K562 (cell line): ENCODE data around the gene PARD3. TPM values are rescaled to one million over a fixed set of nuclear protein-coding genes. Genes with fewer than 3 reads are reported as not detected.

Experiments
- ATAC-seq: fragments of 200-7000 bp; cut with Tn5 transposase; 3 replicates; pipeline ENCODE4 v1.9.1; 2020; ENCODE audit warnings: moderate library complexity
- BruUV-seq: library from RNA; stranded (reverse); fragments of 400-500 nt; replicated peaks from 2 replicates; lab custom pipeline; 2021; lab: Mats Ljungman, UMichigan
- CTCF ChIA-PET: fragments of 300-600 bp; formaldehyde crosslinking; extraction: SDS; loops from one replicate; lab custom pipeline; 2021; ENCODE audit warnings: low intra/inter-chr PET ratio; lab: Yijun Ruan, JAX
- POLR2A ChIA-PET: fragments of 300-600, 350-650 bp; sonication (Branson Sonifier 250); formaldehyde crosslinking; extraction: SDS; loops from one replicate; lab custom pipeline; 2021; ENCODE audit warnings: antibody characterized with exemption, inconsistent platforms; lab: Yijun Ruan, JAX
- DNase-seq, 4 experiments: peaks; one replicate each; pipeline versions ENCODE4 v3.0.0 to v3.0.0-alpha.2; 2011 to 2018; ENCODE audit warnings: low spot score in 3 of 4, mixed read lengths in 3 of 4; ENCODE audit errors: extremely low read depth in 1 of 4
- FAIRE-seq: peaks from 2 replicates; lab custom pipeline; 2011; peaks lifted over from hg19 to GRCh38; lab: Jason Lieb, UNC
- H2AFZ ChIP-seq: 2 replicates; pipeline ENCODE4 v1.6.0; 2011; ENCODE audit warnings: low read depth, low read length, control low read depth, inconsistent platforms
- H3K27ac ChIP-seq: fragments of 200-600 bp; 3 replicates; pipeline ENCODE4 v1.8.0; 2011; ENCODE audit warnings: low read depth, mild to moderate bottlenecking, control low read depth, inconsistent platforms, low read length, moderate library complexity, mixed read lengths; ENCODE audit errors: extremely low read depth
- H3K27me3 ChIP-seq, 2 experiments: fragments of 300-600 bp in 1 of 2; 2 replicates in 1 of 2; 3 replicates in 1 of 2; pipeline versions ENCODE4 v1.6.0 to v1.8.0; 2011; ENCODE audit warnings: inconsistent platforms in 2 of 2, low read length in 2 of 2, mild to moderate bottlenecking in 1 of 2, mixed read lengths in 1 of 2, moderate library complexity in 1 of 2; ENCODE audit not compliant: control insufficient read depth in 2 of 2, insufficient read depth in 2 of 2
- H3K36me3 ChIP-seq: fragments of 300-600 bp; 3 replicates; pipeline ENCODE4 v1.8.0; 2011; ENCODE audit warnings: mild to moderate bottlenecking, low read length, inconsistent platforms; ENCODE audit not compliant: control insufficient read depth, insufficient read depth
- H3K4me1 ChIP-seq, 2 experiments: fragments of 200-600 bp in 1 of 2; replicated peaks in 1 of 2; 2 replicates in 1 of 2; 3 replicates in 1 of 2; pipeline versions ENCODE4 v1.5.1 to v1.8.0; 2011; ENCODE audit warnings: inconsistent platforms in 2 of 2, low read length in 2 of 2, mild to moderate bottlenecking in 1 of 2, mixed read lengths in 1 of 2, moderate library complexity in 1 of 2; ENCODE audit not compliant: control insufficient read depth in 2 of 2, insufficient read depth in 2 of 2
- H3K4me2 ChIP-seq: 2 replicates; pipeline ENCODE4 v1.6.1; 2011; ENCODE audit warnings: low read length, control low read depth, inconsistent platforms, mixed read lengths; ENCODE audit not compliant: insufficient read depth
- H3K4me3 ChIP-seq: fragments of 200-600 bp; sonication (generic), shearing (Covaris generic); 2 replicates; pipeline ENCODE4 v1.5.1; 2016; ENCODE audit warnings: control low read depth, inconsistent platforms
- H3K79me2 ChIP-seq: fragments of 200-600 bp; 3 replicates; pipeline ENCODE4 v1.8.0; 2011; ENCODE audit warnings: low read length, inconsistent platforms; ENCODE audit not compliant: control insufficient read depth, insufficient read depth
- H3K9ac ChIP-seq, 2 experiments: 2 replicates each; pipeline versions ENCODE4 v1.6.0 to v1.6.1; 2011; ENCODE audit warnings: low read depth in 2 of 2, low read length in 2 of 2, control low read depth in 1 of 2, inconsistent platforms in 1 of 2, mild to moderate bottlenecking in 1 of 2, mixed read lengths in 1 of 2; ENCODE audit not compliant: insufficient read depth in 1 of 2
- H3K9me1 ChIP-seq: one replicate; pipeline ENCODE4 v1.6.0; 2011; ENCODE audit warnings: inconsistent platforms, mild to moderate bottlenecking, low read length, moderate library complexity; ENCODE audit not compliant: control insufficient read depth, insufficient read depth
- H3K9me3 ChIP-seq: replicated peaks from 2 replicates; pipeline ENCODE4 v1.5.1; 2011; ENCODE audit warnings: low read depth, low read length, inconsistent platforms; ENCODE audit not compliant: control insufficient read depth, insufficient read depth
- H4K20me1 ChIP-seq: replicated peaks from 2 replicates; pipeline ENCODE4 v1.6.1; 2011; ENCODE audit warnings: low read length, inconsistent platforms, mixed read lengths; ENCODE audit not compliant: control insufficient read depth, insufficient read depth
- AFF4 ChIP-seq: sonication (generic); formaldehyde crosslinking; IDR thresholded peaks from 2 replicates; pipeline ENCODE4 v1.8.0; 2023; ENCODE audit warnings: mild to moderate bottlenecking, missing genetic modification reagents
- CREM ChIP-seq: IDR thresholded peaks from 2 replicates; pipeline ENCODE4 v1.6.1; 2014; ENCODE audit warnings: antibody characterized with exemption, low read depth
- DIDO1 ChIP-seq: fragments of 450-650 bp; IDR thresholded peaks from 2 replicates; pipeline ENCODE4 v1.6.1; 2016; ENCODE audit warnings: low read depth, missing biosample characterization, missing genetic modification characterization
- DLX4 ChIP-seq: fragments of 250-450 bp; sonication (Bioruptor Pico); IDR thresholded peaks from 2 replicates; pipeline ENCODE4 v1.6.1; 2021; ENCODE audit warnings: mild to moderate bottlenecking
- FIP1L1 ChIP-seq: fragments of 200-400 bp; formaldehyde crosslinking; IDR thresholded peaks from 2 replicates; pipeline ENCODE4 v1.6.1; 2018; ENCODE audit warnings: mild to moderate bottlenecking, low read depth, low read length; ENCODE audit not compliant: poor library complexity, severe bottlenecking
- HMGXB4 ChIP-seq: sonication (generic); formaldehyde crosslinking; IDR thresholded peaks from 2 replicates; pipeline ENCODE4 v1.8.1; 2023; ENCODE audit warnings: mild to moderate bottlenecking, missing genetic modification reagents
- JUN ChIP-seq, 2 experiments: sonication (generic) in 1 of 2; formaldehyde crosslinking in 1 of 2; IDR thresholded peaks; 2 replicates each; pipeline versions ENCODE4 v1.6.1 to v1.8.0; 2012 to 2022; ENCODE audit warnings: borderline replicate concordance in 2 of 2, mild to moderate bottlenecking in 2 of 2, improper control_type of control experiment in 1 of 2, low read depth in 1 of 2, low read length in 1 of 2, missing genetic modification reagents in 1 of 2
- MCM2 ChIP-seq: fragments of 450-650 bp; IDR thresholded peaks from 2 replicates; pipeline ENCODE4 v1.6.1; 2017; ENCODE audit warnings: low read depth, mild to moderate bottlenecking
- MCM5 ChIP-seq: fragments of 450-650 bp; IDR thresholded peaks from 2 replicates; pipeline ENCODE4 v1.6.1; 2016; ENCODE audit warnings: low read depth
- TEAD4 ChIP-seq, 2 experiments: sonication (generic) in 1 of 2; formaldehyde crosslinking in 1 of 2; IDR thresholded peaks; 2 replicates each; pipeline versions ENCODE4 v1.6.1 to v1.8.0; 2012 to 2022; ENCODE audit warnings: borderline replicate concordance in 1 of 2, inconsistent platforms in 1 of 2, low read length in 1 of 2, mild to moderate bottlenecking in 1 of 2, missing genetic modification reagents in 1 of 2
- TRIM25 ChIP-seq: fragments of 450-650 bp; IDR thresholded peaks from 2 replicates; pipeline ENCODE4 v1.7.0; 2016; ENCODE audit warnings: borderline replicate concordance
- ZNF224 ChIP-seq: sonication (generic); formaldehyde crosslinking; IDR thresholded peaks from 2 replicates; pipeline ENCODE4 v1.8.0; 2022; ENCODE audit warnings: mild to moderate bottlenecking, missing genetic modification reagents
- ZNF354B ChIP-seq: fragments of 250-450 bp; sonication (Bioruptor Pico); IDR thresholded peaks from 2 replicates; pipeline ENCODE4 v1.4.0; 2020
- ZNF431 ChIP-seq: sonication (generic); formaldehyde crosslinking; IDR thresholded peaks from 2 replicates; pipeline ENCODE4 v1.8.0; 2022; ENCODE audit warnings: mild to moderate bottlenecking, missing genetic modification reagents
- WGBS: fragments of 100-300 bp; shearing (Covaris generic); methylation state at CpG from one replicate; pipeline ENCODE4 v1.1.6; 2016; ENCODE audit warnings: low coverage, mixed read lengths; ENCODE audit not compliant: insufficient coverage; ENCODE audit errors: missing lambda C conversion rate; 5-methylcytosine and 5-hydroxymethylcytosine counted together
- in situ Hi-C: fragments of 300-500 bp; cut with MboI; formaldehyde crosslinking; loops from 4 replicates; pipeline ENCODE4 v1.15.0; 2018; ENCODE audit warnings: inconsistent platforms, mixed read lengths
- intact Hi-C: fragments of 100-400 bp; cut with micrococcal nuclease; formaldehyde crosslinking; loops from 2 replicates; pipeline ENCODE4 v1.14.2; 2022
- polyA plus RNA-seq, 8 experiments: library from polyadenylated mRNA; depleted of rRNA in 4 of 8; stranded (reverse) in 5 of 8; unstranded in 3 of 8; fragments of >200 nt; fragmentation: Nextera tagmentation in 2 of 8; fragmentation: Illumina TruSeq in 1 of 8; extraction: Ambion mirVana in 2 of 8; extraction: Trizol in 1 of 8; gene quantifications; 2 replicates each; pipeline versions ENCODE4 v1.2.1 to v1.2.3, GENCODE V29; 2011 to 2014; ENCODE audit warnings: inconsistent platforms in 1 of 8, missing spikeins in 1 of 8
- total RNA-seq, 7 experiments: library from RNA; depleted of rRNA in 6 of 7; stranded (reverse); fragments of >200 nt in 6 of 7; fragmentation: Illumina TruSeq in 2 of 7; extraction: Trizol in 2 of 7; gene quantifications; 2 replicates each; pipeline versions ENCODE4 v1.2.1 to v1.2.3, GENCODE V29; 2011 to 2021; ENCODE audit warnings: low replicate concordance in 1 of 7

PARD3 gene
- total and polyA plus RNA-seq, 9 of the 15 experiments (the other 6 are each of a cell fraction or from before 2014, with no cell fraction given): 2.7 to 11.7 (median 7.7) TPM

GRCh38 chr10:34813626-34814222, 1.4 kb downstream of the PARD3 start:
- Histone ChIP-seq H3K4me1 (peaks cover 0 to 14% of the 10 kb centered on the region in 2 experiments; a peak in 3 of 5 replicates), H3K4me2 (peak overlapping the region; percentile 21), H3K36me3 (no peaks in the 10 kb centered on the region), H3K9me3 (no peaks in the 10 kb centered on the region), H3K9me1 (no peaks in the 10 kb centered on the region), H3K79me2 (no peaks in the 10 kb centered on the region; the same call in 2 of the 3 replicates), H3K4me3 (peak overlapping the region; percentile 50), H3K27me3 (peaks cover 12 to 33% of the 10 kb centered on the region in 2 experiments), H3K9ac (peak overlapping the region in 1 of 2 experiments; percentile 86; a peak in 2 of 4 replicates), H4K20me1 (peaks cover 12% of the 10 kb centered on the region), H2AFZ (no peak overlapping the region), H3K27ac (no peak overlapping the region)
- 14% methylated on average over 17 of the region's 19 CpGs for WGBS
- ChIA-PET CTCF (no interaction called here), POLR2A (no interaction called here)
- no peak for DNase-seq
- no peak for FAIRE-seq
- no peak for ATAC-seq
- TF ChIP-seq TEAD4 (IDR thresholded peaks at IDR 0.05; ENCODE audit: low read length) (no peak), TEAD4 (CRISPR knock-in tag; IDR thresholded peaks at IDR 0.05; ENCODE audit: borderline replicate concordance) (no peak), CREM (no peak), MCM5 (no peak), ZNF224 (CRISPR knock-in tag) (no peak), TRIM25 (no peak), FIP1L1 (no peak), DLX4 (CRISPR knock-in tag) (no peak), AFF4 (CRISPR knock-in tag) (no peak), MCM2 (no peak), JUN (IDR thresholded peaks at IDR 0.05; ENCODE audit: borderline replicate concordance, low read depth, low read length) (no peak), JUN (CRISPR knock-in tag; IDR thresholded peaks at IDR 0.05; ENCODE audit: borderline replicate concordance) (no peak), ZNF431 (CRISPR knock-in tag) (no peak), DIDO1 (tag) (no peak), HMGXB4 (no peak), ZNF354B (CRISPR knock-in tag) (no peak)
- intact Hi-C loops: no loop called here
- in situ Hi-C loops: no loop called here
- no TSS peak for BruUV-seq
